HG03139 (cell line): Measurements from ENCODE around the gene CCL28.
"Not testable (repeated sequence)": the region's sequence is repeated elsewhere in the genome, so short reads cannot be mapped to it uniquely, and the experiment has no call there.

ENCODE experiments used
- ATAC-seq: cut with Tn5 transposase; IDR thresholded peaks from one replicate; pipeline ENCODE4 v1.9.1; 2021; ENCODE audit not compliant: unreplicated experiment

The CCL28 gene, protein sequence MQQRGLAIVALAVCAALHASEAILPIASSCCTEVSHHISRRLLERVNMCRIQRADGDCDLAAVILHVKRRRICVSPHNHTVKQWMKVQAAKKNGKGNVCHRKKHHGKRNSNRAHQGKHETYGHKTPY

DNA sequence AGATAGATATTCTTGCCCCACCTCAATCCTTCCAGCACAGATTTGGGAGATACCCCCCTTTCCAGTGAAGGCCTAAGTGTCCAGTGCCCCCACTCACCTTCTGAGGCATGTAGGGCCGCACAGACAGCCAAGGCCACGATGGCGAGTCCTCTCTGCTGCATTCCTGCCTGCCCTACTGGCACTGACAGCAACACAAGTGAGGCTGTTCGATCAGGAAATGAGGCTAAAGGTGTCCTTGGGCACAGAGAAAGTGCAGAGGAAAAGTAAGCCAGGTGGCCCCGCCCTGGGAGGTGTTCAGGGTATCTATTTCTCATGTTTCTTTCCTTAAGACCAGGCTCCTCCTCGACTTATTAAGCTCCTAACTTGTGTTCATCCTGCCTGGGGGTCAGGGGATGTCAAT, at the start of gene CCL28:
Gene CCL28 (minus strand): TSS at position 236 of the 400 bp plus-strand sequence. CDS start 75 bp downstream, at position 161.
- no peak for ATAC-seq

DNA sequence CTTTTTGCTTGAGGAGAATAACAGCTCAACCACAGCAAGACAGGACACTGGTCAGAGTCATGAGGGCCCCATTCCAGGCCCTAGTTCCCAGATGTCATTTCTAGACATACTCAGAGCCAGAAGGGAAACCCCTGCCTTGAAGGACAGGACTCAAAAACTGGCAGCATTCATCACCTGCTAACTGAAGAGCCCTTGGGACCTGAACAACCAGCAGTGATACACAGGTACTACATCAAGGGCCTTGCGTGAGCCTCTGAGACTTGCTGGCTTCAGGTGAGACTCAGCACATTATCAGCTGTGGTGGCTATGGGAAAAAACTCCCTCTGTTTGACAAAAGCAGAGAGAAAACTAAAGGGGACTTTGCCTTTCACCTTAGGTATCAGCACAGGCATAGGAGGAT, 48.9 kb upstream of the CCL28 start:
- ATAC-seq, result no peak

DNA sequence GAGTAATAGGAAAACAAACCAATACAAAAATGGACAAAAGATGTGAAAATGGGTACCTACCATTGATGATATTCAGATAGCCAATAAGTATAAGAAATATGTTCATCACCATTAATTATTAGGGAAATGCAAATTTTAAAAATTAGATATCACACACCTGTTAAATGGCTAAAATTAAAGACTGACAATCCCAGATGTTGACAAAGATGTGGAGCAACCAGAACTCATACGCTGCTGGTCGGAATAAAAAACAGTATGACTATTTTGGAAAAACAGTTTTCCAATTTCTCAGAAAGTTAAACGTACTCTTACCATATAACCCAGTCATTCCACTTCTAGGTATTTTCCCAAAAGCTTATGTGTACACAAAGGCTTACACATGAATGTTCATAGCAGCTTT, 44.4 kb upstream of the CCL28 start:
- no peak for ATAC-seq

DNA sequence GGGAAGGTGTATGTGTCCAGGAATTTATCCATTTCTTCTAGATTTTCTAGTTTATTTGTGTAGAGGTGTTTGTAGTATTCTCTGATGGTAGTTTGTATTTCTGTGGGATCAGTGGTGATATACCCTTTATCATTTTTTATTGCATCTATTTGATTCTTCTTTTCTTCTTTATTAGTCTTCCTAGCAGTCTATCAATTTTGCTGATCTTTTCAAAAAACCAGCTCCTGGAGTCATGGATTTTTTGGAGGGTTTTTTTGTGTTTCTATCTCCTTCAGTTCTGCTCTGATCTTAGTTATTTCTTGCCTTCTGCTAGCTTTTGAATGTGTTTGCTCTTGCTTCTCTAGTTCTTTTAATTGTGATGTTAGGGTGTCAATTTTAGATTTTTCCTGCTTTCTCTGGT, 29.4 kb upstream of the CCL28 start:
- ATAC-seq, result not testable (repeated sequence)

DNA sequence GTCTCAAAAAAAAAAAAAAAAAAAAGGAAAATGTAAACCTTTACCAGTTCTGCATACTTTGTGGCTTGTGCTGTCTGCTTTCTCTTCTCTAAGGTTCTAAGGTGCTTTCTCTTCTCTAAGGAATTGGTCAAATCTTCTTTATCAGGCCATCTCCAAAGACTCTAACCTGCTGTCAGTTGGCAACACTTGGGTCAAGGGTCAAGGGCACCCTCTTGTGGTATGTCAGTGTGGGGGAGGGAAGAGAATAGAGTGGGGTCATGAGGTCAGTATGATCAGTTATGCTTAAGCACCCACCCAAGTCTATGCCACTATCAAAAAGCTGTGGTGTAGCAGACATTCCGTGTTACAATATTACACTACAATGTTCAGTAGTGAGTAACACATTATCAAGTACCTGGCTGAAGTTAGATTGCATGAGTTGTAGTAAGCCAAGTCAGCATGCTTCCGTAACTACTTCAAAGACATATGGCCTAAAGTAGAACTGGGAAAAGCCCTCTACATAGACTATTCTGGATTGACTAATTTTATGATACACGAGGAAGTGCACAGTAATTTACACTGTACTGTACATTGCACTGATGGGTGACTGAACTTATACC, 25.0 kb upstream of the CCL28 start:
- no peak for ATAC-seq

DNA sequence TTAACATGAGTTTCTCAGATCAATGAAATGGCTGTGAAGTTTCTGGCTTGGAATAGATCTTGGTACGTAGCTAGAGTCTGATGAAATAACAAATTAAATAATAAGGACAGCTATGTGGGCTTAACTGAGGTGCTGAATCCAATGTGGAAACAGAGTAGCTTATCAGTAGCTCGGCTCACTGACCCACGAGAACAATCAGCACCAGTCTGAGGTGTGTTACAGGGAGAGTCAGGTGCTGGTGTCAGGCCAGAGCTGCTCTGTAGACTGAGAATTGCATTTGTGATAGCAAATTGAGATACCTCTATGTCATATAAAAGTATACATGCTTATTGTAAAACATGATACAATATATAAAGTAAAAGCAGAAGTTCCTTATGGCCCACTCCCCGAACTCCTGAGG, 21.2 kb upstream of the CCL28 start:
- ATAC-seq, result no peak

DNA sequence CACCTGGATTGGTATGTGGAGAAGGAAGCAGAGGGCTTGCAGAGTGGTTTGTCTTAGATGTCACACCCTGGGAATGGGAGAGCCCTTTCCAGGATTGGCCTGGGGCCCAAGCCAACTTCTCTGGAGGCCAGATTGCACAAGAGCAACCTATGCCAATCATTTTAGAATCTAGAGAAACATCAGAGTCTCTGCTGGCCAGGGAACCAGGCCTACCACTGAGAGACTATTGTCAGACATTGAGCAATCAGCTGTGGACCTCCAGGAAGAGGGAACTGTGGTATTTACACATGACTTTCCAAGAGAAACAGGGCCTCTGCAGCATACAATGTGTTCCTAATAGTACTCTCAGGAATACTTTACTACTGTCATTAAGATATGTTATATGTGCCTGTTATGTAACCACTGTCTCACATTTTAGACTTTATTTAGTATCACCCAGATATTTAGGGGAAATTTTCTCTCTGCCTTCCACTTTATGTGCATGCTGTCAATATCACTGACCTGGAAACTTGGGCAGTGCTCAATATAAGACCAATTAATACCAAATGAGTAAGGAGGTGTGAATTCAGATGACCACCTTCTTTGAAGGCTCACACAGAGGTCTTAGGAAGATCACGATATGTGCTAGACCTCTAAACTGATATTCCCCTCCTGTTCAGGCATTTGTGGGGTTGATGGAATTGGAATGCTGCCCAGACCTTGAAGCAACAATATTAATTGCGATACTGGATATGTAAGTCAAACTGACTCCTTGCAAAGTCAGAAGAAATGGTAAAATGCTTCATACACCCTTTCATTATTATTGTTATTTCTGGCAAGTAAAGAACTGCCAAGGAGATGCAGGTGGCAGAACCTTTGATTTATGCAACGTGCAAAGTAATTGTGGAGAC, 20.5 kb upstream of the CCL28 start:
- ATAC-seq, result no peak

DNA sequence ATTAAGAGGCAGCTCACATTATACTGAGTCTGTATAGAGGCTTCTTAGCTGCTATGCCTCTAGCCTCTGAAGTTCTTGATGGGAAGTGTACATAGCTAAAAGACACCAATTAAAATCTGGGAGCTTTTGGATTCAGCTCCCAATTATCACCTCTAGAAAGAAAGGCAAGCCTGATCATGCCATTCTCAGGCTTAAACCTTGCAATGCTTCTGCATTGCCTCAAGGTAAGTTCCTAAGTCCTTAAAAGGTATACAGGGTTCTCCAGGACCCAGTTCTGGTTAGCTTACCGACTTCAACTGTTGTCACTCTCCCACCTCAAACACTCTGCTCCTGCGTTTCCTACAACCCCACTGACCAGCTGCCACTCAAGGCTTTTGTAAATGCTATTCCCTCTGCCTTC, 17.5 kb upstream of the CCL28 start:
- no peak for ATAC-seq

DNA sequence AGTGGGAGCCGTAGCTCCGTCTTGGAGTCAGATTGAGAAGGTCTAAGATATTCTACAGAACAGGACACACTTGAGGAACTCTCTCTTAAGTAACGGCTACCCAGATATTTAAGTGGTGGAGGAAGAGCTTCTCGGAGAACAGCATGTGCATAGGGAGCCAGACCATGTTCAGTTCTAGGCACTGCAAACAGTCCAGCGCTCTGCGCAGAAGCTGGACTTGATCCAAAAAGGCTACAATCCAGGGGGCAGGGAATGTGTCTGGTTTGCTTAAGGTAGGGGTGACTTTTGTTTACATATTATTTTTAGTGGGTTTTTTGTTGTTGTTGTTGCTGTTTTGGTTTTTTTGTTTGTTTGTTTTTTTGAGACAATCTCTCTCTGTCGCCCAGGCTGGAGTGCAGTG, 16.8 kb upstream of the CCL28 start:
- ATAC-seq, result no peak

DNA sequence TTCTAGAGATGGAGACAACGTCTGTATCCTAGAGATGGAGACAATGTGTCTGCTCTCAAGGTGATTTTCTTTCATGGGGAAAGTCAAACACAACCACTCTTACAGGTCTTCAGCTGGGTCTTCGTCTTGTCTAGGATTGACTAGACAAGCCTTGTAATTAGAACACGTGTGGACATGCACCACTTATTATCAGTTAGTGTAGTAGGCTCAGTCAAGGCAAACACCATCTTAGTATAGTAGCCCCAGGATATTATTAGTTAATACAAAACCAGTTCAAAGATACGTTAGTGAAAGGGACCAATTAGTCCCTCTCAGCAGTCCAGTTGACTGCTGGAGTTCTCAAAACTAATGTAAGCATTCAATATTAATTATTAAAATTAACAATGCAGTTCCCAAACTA, 15.1 kb upstream of the CCL28 start:
- no peak for ATAC-seq

DNA sequence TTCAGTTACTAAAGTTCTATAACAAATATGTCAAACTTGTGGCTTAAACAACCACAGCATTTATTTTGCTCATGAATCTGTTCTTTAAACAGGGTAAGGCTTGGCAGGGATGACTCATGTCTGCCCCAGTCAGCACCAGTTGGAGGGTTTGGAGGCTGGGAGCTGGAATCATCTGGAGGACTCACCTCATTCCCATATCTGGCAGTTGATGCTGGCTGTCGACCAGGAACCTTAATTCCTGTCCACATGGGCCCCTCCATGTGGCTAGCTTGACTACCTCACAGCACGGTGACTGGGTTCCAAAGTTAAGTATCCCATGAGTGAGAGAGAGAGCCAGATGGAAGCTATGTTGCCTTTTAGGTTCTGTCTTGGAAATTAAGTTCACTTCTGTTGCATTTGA, 13.8 kb upstream of the CCL28 start:
- no peak for ATAC-seq

DNA sequence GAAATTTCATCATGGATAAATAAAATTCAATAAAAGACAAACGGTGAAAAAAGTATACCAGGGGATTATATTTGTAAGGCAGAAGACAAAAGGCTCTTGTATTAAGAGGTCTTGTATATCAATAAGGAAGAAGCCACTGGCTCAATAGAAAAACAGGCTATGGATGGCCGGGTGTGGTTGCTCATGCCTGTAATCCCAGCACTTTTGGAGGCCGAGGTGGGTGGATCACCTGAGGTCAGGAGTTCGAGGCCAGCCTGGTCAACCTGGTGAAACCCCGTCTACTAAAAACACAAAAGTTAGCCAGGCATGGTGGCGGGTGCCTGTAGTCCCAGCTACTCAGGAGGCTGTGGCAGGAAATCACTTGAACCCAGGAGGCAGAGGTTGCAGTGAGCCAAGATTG, 10.9 kb upstream of the CCL28 start:
- ATAC-seq, result not testable (repeated sequence)

DNA sequence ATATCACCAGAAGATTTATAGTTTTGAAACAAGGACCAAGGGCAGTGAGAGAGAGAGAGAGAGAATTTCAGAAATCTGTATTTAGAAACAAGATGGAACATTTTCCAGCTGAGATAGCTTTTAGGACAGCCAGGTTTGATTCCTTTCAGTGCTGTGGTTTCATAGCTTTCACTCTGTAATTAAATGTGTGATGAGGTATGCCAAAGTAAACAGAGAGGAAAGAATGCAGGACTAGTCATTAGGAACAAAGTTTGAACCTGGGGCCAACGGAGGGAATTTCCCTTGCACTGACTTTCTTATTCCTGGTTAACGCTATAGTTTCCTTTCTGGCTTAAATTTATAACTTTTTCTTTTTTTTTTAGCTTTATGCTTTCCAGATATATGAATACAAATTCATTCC, 10.0 kb upstream of the CCL28 start:
- ATAC-seq, result no peak

DNA sequence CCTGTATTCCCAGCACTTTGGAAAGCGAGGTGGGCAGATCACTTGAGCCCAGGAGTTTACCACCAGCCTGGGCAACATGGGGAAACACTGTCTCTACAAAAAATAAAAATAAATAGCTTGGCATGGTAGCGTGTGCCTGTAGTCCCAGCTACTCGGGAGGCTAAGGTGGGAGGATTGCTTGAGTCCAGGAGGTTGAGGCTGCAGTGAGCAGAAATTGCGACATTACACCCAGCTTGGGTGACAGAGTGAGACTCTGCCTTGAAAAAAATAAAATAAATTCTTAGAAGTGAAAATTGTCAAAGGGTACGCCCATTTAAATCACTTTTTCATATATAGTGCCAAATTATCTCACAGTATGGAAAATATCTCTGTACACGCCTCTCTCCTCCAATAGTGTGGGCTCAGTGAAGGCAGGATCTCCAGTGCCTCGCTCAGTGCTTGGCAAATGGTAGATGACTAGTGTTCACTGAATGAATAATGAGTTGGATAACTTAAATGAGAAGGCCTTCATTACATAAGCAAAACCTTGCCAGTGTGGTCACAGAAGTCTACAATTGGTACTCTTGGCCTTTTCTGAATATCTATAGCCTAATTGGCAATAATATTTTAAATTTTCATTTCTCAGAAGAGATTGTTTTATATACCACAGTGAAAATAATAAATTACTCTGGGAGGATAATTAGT, 9.4 kb upstream of the CCL28 start:
- no peak for ATAC-seq

DNA sequence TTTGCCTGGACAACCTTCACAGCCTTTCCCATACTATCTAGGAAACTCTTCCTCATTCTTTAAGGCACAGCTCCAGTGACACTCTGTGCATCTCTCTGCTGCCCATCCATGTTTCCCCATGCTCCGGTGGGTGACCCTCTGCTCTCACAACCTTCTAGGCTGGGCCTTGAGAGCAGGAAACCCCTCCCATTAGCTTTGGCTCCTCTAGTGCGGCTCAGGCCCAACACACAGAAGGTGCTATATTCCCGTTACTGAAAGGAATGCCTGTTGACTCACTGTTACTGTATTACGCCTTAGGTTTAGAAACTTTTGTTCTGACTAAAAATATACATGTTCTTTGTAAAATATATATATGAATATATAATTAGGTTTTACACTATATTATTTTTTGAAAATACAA, 8.1 kb upstream of the CCL28 start:
- ATAC-seq, result no peak

DNA sequence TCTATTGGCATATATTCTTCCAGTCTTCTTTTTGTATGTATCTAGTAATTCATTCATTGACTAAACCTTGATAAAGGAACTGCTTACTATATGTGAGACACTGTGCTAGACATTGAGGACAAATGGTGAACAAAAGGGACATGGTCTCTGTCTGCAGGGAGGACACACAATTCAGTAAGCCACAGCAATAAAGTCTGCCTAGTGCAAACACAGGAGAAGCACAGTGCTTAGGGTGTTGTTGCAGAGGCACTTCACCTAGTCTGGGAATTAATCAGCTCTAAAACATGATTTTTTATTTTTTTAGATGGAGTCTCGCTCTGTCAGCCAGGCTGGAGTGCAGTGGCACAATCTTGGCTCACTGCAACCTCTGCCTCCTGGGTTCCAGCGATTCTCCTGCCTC, 6.4 kb upstream of the CCL28 start:
- ATAC-seq, result no peak

DNA sequence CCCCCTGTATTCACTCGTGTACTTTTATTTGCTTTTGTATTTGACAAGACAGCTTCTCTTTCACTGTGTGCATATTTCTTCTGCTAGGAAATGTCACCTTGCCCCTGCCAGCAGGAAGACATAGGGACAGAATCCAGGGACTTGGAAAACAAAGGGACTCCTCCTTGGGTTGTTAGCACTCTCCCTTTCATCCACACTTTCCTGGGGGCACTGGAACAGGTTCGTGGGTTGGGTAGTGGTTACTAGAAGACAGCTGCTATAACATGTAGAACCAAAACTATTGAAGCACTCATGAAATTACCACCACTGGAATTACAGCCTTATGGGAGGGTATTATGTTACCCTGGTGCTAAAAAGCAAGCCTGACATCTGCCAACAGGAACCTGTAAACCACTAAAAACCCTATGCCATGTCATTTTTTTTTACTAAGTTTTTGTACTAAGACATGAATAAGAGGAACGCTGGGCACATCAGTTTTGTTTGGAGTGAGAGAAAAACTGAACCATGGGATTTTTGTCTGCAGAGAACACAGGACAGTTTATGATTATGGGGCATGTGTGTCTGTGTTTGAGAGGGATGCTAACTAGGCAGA, 4.7 kb upstream of the CCL28 start:
- no peak for ATAC-seq

DNA sequence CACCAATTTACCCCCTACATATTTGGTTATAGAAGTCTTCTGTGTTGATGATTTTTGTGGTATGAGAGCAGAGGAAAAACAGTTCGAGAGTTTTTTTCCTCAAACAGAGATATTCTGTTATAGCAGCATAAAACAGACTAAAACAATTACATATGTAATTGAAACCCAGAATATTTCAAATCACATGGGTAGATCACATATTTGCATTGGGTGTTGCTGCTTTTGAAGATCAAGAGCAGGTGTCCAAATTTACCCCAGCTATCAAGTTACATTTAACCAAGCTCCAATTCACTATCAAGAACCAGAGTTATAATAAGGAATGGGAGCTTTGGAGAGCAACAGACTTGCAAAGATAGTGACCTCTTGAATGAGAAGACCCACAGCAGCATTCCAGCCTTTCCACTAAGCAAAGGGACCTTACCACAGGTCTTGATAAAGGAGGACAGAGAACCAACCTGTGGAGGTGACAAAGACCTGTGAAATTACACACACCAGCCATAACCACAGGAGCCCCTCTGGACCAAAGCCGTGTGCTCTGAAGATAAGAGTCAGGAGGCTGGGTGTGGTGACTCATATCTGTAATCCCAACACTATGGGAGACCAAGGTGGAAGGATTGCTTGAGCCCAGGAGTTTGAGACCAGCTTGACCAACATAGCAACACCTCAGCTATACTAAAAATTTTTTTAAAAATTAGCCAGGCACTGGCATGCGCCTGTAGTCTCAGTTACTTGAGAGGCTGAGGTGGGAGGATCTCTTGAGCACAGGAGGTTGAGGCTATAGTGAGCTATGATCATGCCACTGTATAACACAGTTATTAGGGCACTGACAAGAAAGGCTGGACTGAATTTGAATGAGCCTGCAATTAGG, 4.0 kb upstream of the CCL28 start:
- ATAC-seq, result no peak

DNA sequence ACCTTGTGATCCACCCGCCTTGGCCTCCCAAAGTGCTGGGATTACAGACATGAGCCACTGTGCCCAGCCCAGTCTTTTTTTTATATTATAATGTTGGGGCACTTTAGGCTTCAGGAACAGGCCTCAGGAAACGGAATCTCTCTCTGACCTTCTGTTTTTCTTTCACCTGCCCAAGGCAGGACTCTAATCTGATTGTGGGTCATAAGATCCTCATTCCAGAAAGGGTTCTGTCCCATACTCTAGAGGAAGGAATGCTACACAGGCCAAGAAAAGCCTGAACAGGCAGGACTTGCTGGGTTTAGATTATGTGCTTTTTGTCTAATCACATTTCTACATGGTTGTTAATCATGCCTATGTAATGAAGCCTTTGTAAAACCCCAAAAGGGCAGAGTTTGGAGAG, 1.8 kb upstream of the CCL28 start:
- ATAC-seq, result no peak

DNA sequence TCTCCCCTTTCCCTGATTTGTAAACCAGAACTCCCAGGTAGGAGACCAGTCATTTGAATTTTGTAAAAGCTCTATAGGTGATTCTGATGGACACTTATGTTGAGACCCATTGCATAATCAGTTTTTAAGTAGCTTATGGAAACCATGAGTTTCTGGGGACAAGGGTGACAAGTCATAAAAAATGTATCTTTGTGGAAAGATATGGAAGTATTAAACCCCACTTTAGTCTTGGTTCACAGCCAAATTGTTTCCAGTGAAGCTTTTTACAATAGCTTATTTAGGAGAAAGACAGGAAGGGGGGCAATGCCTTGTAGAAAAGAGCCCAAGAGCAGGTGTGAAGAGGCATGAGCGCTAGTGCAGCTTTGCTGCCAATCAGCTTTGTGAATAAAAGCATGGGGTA, 453 bp upstream of the CCL28 start:
- ATAC-seq, result no peak
